ES-I3 (cell line): Measurements from ENCODE around the gene ZNRF4.
"Not testable (repeated sequence)": the region's sequence is repeated elsewhere in the genome, so short reads cannot be mapped to it uniquely, and the experiment has no call there.

Experiments
- H3K36me3 ChIP-seq: 2 replicates; pipeline ENCODE4 v1.6.1; 2013; ENCODE audit warnings: mild to moderate bottlenecking, low read length, control low read depth, moderate library complexity; ENCODE audit not compliant: insufficient read depth
- H3K4me1 ChIP-seq: 2 replicates; pipeline ENCODE4 v1.6.1; 2013; ENCODE audit warnings: mild to moderate bottlenecking, control low read depth, low read length; ENCODE audit not compliant: insufficient read depth
- H3K9ac ChIP-seq: 2 replicates; pipeline ENCODE4 v1.6.1; 2013; ENCODE audit warnings: low read depth, mild to moderate bottlenecking, low read length, moderate library complexity
- H3K9me3 ChIP-seq: 2 replicates; pipeline ENCODE4 v1.6.1; 2013; ENCODE audit warnings: mild to moderate bottlenecking, low read length, moderate library complexity; ENCODE audit not compliant: control insufficient read depth, insufficient read depth

Gene ZNRF4

GRCh38 chr19:5473646-5474045 is 18.4 kb downstream of the ZNRF4 start:
- no peaks in the 10 kb centered on the region for H3K4me1 ChIP-seq

DNA sequence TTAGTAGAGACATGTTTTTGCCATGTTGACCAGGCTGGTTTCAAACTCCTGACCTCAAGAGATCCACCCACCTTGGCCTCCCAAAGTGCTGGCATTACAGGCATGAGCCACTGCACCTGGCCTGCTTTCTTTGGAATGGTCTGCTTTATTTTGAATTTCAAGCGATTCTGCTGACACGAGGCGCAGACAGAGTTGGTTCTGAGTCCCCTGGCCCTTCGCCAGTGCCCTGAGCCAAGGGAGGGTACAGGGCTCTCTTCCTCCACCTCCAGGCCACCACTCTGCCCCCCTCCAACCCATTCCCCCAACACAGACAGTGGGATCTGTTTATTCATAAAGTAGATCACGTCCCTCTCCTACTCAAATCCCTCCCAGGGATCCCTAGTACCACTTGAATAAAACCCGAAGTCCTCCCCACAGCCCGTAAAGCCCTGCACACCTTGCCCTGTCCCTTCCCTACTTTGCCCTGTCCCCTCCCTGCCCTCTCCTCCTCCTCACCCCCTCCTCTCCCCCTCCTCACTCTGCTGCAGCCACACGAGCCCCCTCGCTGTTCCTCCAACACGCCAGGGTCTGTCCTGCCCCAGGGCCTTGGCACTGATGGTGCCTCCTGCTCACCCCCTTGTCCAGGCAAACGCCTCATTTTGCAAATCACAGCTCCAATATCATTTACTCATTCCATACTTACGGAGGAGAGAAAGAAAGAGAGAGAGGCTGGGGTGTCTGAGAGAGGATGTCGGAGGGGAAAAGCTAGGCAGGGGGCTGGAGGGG is 22.4 kb downstream of the ZNRF4 start:
- peak overlapping the region; percentile 14; the same call in 1 of the 2 replicates for H3K9ac ChIP-seq
- H3K36me3 ChIP-seq, result no peaks in the 10 kb centered on the region
- peaks cover 6% of the 10 kb centered on the region for H3K9me3 ChIP-seq
- no peaks in the 10 kb centered on the region for H3K4me1 ChIP-seq

More at GRCh38 chr19:5473646-5474045, 18.4 kb downstream of the ZNRF4 start:
- Histone ChIP-seq H3K9me3 (no peaks in the 10 kb centered on the region), H3K36me3 (no peaks in the 10 kb centered on the region), H3K9ac (no peak overlapping the region)

DNA sequence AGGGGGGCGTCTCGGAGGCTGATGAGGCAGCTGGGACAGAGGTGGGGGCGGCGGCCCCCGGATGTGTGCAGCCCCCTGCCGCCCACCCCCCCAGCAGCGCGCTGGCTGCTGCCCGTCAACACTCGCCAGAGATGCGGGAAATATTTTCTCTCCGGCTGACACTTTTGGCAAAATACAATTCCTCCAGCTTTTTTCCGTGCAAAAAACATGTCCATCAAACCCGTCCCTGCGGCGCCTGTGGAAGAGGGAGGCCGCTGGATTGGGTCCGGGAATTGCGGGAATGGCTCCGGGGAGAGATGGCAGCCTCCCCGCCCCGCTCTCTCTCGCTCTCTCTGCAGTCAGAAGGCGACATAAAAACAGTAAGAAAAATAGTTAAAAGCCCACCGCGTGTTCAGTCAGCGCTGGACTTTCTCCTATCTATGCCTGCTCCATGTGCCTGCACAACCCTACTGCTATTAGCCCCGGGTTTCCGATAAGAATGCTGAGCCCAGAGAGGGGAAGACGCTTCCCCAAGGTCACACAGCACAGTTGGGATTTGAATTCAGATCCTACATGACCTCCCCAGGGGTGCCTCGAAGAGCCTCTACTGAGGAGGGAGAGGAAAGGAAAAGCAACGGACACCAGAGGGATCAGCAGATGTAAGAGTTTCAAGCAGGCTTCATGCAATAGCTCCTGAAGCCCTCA is 23.2 kb downstream of the ZNRF4 start:
- Histone ChIP-seq H3K36me3 (no peaks in the 10 kb centered on the region), H3K9me3 (peaks cover 7% of the 10 kb centered on the region), H3K9ac (peak overlapping the region; percentile 40; the same call in 1 of the 2 replicates), H3K4me1 (no peaks in the 10 kb centered on the region)

DNA sequence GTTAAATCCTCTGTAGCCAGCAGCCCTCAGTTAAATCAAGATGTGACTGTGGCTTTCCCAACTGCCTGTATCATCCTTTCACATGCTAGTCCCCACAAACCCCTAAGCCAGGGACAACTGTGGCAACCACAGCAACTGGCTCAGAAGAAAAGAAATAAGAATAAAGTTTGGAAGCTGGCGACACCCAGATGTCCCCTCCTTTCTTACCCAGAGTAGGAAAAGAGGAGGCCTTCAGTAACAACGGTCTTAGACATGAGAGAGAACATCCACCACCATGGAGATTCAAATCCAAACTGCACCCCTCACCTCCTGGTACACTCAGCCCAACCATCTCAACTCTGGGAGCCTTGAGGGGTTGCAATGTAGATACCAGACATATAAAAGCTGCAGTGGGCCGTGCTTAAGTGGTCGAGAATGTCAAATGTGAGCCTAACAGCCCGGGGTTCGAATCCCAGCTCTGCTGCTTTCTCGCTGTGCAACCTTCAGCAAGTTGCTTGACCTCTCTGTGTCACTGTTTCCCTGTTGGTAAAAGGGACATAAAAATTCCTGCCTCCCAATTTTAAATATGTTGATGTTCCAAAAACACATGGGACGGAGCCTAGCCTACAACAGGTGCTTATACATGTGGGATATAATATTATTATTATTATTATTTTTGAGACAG is 23.8 kb downstream of the ZNRF4 start:
- no peak overlapping the region for H3K9ac ChIP-seq
- H3K9me3 ChIP-seq, result peaks cover 7% of the 10 kb centered on the region
- H3K36me3 ChIP-seq, result no peaks in the 10 kb centered on the region
- 0 out of 2 replicates have a peak, but pooled peaks cover under 1% of the 10 kb centered on the region for H3K4me1 ChIP-seq

GRCh38 chr19:5479958-5480357 is 24.7 kb downstream of the ZNRF4 start:
- no peaks in the 10 kb centered on the region for H3K36me3 ChIP-seq
- H3K9me3 ChIP-seq, result peaks cover 7% of the 10 kb centered on the region
- H3K4me1 ChIP-seq, result peaks cover 4% of the 10 kb centered on the region; the same call in 1 of the 2 replicates
- H3K9ac ChIP-seq, result no peak overlapping the region

GRCh38 chr19:5480427-5480836 is 25.2 kb downstream of the ZNRF4 start:
- Histone ChIP-seq H3K9me3 (peaks cover 7% of the 10 kb centered on the region), H3K36me3 (no peaks in the 10 kb centered on the region), H3K9ac (no peak overlapping the region), H3K4me1 (peaks cover 4% of the 10 kb centered on the region; the same call in 1 of the 2 replicates)

DNA sequence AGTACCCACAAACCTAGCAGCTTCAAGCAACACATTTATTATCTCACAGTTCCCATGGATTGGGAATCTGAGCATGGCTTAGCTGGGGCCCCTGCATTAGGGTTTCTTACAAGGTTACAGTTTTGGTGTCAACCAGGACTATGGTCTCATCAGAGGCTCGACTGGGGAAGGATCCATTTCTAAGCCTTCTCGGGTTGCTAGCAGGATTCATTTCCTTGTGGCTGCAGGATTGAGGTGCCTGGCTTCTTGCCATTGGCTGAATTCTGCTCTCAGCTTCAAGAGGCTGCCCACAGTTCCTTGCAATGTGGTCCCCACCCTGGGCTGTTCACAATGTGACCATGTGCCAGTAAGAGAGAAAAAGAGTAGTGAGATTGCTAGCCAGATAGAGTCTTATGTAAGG is 26.7 kb downstream of the ZNRF4 start:
- Histone ChIP-seq H3K9ac (no peak overlapping the region), H3K36me3 (no peaks in the 10 kb centered on the region), H3K9me3 (peaks cover 7% of the 10 kb centered on the region), H3K4me1 (peaks cover 4% of the 10 kb centered on the region; the same call in 1 of the 2 replicates)

- H3K9me3 ChIP-seq, result peaks cover 7% of the 10 kb centered on the region
- H3K4me1 ChIP-seq, result peaks cover 4% of the 10 kb centered on the region; the same call in 1 of the 2 replicates
- H3K9ac ChIP-seq, result no peak overlapping the region
- H3K36me3 ChIP-seq, result no peaks in the 10 kb centered on the region
Observed at GRCh38 chr19:5484398-5485285, 29.4 kb downstream of the ZNRF4 start.

GRCh38 chr19:5485286-5485636 is 30.0 kb downstream of the ZNRF4 start:
- Histone ChIP-seq H3K9ac (no peak overlapping the region), H3K4me1 (peaks cover 4% of the 10 kb centered on the region; the same call in 1 of the 2 replicates), H3K9me3 (peaks cover 7% of the 10 kb centered on the region), H3K36me3 (no peaks in the 10 kb centered on the region)

DNA sequence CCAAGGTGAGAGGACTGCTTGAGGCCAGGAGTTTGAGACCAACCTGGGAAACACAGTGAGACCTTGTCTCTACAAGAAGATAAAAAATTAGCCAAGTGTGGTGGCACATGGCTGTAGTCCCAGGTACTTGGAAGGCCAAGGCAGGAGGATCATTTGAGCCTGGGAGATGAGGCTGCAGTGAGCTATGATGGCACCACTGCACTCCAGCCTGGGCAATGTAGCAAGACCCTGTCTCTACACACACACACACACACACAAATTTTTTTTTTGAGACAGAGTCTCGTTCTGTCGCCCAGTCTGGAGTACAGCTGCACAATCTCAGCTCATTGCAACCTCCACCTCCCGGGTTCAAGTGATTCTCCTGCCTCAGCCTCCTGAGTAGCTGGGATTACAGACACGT is 30.4 kb downstream of the ZNRF4 start:
- H3K9ac ChIP-seq, H3K36me3 ChIP-seq, H3K9me3 ChIP-seq, H3K4me1 ChIP-seq: not testable (repeated sequence)

DNA sequence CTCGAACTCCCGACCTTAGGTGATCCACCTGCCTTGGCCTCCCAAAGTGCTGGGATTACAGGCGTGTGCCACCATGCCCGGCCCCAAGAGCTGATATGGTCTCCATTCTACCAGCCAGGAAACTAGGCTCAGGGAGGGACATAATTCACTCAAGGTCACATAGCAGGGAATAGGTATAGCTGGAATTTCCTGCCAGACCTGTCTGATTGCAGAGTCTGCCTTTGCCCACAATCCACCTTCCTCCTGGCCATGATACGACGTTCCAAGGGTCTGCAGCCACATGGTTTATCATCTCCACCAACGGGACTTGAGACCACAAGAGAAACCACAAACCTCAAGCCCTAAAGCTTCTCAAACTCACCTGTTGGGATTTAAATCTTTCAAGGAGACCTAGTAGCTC is 32.0 kb downstream of the ZNRF4 start:
- Histone ChIP-seq H3K9ac (no peak overlapping the region), H3K9me3 (peaks cover 3% of the 10 kb centered on the region), H3K36me3 (no peaks in the 10 kb centered on the region), H3K4me1 (peaks cover 4% of the 10 kb centered on the region; the same call in 1 of the 2 replicates)

DNA sequence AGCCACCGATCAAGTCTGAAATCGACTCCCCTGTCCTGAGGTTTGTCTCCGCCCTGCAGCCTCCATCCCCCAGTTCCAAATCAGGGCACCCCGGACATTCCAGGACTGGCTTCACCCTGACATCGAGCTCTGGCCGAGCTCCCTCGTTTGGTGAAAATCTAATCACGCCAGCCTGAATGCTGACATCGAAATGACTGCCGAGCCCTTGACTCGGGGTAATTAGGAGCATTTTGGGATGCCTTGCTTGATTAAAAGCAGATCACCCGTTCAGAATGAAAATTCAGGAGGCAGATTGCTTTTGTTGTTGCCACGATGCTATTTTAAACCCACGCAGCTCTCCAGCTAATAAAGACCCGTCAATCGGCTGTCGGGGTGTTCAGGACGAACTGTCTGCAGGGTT is 34.3 kb downstream of the ZNRF4 start:
- no peaks in the 10 kb centered on the region for H3K4me1 ChIP-seq
- H3K9ac ChIP-seq, result no peak overlapping the region
- H3K36me3 ChIP-seq, result no peaks in the 10 kb centered on the region
- no peaks in the 10 kb centered on the region for H3K9me3 ChIP-seq

DNA sequence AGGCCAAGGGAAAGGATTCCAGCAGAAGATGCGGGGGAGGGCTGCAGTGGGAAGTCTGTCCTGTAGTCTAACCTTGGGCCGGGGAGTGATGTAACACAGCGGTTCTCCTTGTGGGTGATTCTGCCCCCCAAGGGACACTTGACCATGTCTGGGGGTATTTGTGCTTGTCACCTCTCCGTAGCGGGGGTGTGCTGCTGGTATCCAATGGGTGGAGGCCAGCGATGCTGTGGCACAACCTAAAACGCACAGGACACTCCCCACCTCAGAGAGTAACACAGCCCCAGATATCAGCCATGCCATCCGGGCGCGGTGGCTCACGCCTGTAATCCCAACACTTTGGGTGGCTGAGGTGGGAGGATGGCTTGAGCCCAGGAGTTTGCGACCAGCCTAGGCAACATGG is 36.3 kb downstream of the ZNRF4 start:
- Histone ChIP-seq H3K4me1 (no peaks in the 10 kb centered on the region), H3K36me3 (no peaks in the 10 kb centered on the region), H3K9me3 (no peaks in the 10 kb centered on the region), H3K9ac (no peak overlapping the region)

DNA sequence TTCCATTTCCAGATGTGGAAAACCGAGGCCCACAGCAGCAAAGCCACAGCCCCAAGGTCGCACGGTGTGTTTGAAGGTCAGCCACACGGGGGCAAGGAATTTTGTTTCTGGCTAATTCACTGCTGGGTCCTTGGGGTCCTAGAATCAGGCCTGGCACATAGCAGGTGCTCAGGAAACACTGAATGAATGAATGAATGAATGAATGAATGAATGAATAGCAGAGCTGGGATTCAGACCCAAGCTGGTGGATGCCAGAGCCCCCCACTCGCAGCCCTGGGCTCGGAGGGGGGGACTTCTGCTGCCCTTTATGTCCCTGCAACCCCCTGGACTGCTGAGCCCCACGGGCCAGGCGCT is 37.0 kb downstream of the ZNRF4 start:
- Histone ChIP-seq H3K9ac (no peak overlapping the region), H3K9me3 (no peaks in the 10 kb centered on the region), H3K4me1 (no peaks in the 10 kb centered on the region), H3K36me3 (no peaks in the 10 kb centered on the region)
